Brain microvascular endothelial cell (primary cell): Measurements from ENCODE around the gene ALK.

Experiments
- DNase-seq: peaks from one replicate; pipeline ENCODE4 v3.0.0-alpha.2; 2020
- H3K27ac ChIP-seq: fragments of 250-450 bp; sonication (Bioruptor Pico); 2 replicates; pipeline ENCODE4 v1.5.1; 2020; ENCODE audit warnings: mild to moderate bottlenecking, moderate library complexity
- H3K27me3 ChIP-seq: fragments of 250-450 bp; sonication (Bioruptor Pico); replicated peaks from 2 replicates; pipeline ENCODE4 v1.5.1; 2020; ENCODE audit warnings: mild to moderate bottlenecking
- H3K36me3 ChIP-seq: fragments of 250-450 bp; sonication (Bioruptor Pico); replicated peaks from 2 replicates; pipeline ENCODE4 v1.5.1; 2020; ENCODE audit warnings: mild to moderate bottlenecking
- H3K4me3 ChIP-seq: 2 replicates; pipeline ENCODE4 v1.5.1; 2011; ENCODE audit warnings: low read depth, mild to moderate bottlenecking, control low read depth, low read length, moderate library complexity
- in situ Hi-C: cut with HindIII; loops from 2 replicates; pipeline ENCODE4 v1.10.0; 2017; ENCODE audit warnings: low sequenced_read_pairs, low pct_ligation_motif_present
- TF ChIP-seq, protein P1 (sequence below): IDR thresholded peaks from 2 replicates; pipeline ENCODE4 v1.5.1; 2011; ENCODE audit warnings: low read depth, mild to moderate bottlenecking, moderate library complexity, low read length, control low read depth, inconsistent platforms; ENCODE audit errors: missing control alignments

ALK gene

DNA sequence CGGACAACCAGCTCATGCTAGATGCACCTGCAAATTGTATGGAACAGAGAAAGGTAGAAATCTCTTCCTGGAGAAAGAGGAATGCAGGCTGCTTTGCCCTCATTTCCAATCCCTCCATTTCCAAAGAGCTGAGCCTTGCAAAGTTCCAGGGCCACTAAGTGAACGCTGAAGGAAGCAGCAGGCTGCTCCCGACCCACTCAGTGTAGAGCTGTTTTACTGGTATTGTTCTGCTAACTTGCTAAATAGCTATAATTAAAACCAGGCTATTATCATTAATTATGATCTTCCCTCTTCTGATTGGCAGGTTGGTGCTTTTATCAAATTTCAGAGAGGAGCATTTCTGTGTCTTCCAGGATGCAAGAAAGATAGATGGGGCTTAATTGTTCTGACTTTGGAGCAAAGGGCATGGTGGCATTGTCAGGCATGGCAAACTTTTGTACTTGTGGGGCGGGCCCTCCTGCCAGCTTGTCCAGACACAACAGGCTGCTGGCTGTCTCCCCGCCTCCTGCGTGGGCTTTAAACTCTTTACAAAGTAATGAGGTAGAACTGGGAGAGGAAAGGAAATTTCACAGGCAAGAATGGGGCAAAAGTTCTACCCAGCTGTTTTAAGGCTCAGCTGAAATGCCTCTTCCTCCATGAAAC lies 40.2 kb downstream of the ALK start:
- Histone ChIP-seq H3K27me3 (no peaks in the 10 kb centered on the region), H3K4me3 (no peak overlapping the region), H3K36me3 (no peaks in the 10 kb centered on the region), H3K27ac (no peak overlapping the region)
- TF ChIP-seq, protein P1, sequence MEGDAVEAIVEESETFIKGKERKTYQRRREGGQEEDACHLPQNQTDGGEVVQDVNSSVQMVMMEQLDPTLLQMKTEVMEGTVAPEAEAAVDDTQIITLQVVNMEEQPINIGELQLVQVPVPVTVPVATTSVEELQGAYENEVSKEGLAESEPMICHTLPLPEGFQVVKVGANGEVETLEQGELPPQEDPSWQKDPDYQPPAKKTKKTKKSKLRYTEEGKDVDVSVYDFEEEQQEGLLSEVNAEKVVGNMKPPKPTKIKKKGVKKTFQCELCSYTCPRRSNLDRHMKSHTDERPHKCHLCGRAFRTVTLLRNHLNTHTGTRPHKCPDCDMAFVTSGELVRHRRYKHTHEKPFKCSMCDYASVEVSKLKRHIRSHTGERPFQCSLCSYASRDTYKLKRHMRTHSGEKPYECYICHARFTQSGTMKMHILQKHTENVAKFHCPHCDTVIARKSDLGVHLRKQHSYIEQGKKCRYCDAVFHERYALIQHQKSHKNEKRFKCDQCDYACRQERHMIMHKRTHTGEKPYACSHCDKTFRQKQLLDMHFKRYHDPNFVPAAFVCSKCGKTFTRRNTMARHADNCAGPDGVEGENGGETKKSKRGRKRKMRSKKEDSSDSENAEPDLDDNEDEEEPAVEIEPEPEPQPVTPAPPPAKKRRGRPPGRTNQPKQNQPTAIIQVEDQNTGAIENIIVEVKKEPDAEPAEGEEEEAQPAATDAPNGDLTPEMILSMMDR, result no peak
- in situ Hi-C loops, result no loop called here
- no peak for DNase-seq

DNA sequence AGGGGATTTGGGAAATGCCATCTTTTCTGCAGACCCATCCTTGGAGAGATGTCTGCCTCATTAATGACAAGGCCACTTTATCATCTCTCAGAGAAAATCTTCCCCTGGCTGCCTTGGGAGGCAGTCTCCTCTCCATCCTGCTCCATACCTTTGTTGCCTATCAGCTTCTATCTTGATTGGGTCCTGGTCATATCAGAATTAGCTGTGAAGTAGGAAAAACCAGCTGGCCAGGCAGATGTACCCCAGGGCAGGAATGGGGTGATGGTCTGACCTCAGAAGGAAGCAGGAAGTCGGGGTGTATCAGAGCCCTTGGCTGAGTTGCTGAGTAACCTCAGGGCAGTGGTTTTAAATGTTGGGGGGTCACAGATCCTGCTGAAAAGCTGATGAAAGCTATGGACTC lies 41.3 kb downstream of the ALK start:
- Histone ChIP-seq H3K27me3 (no peaks in the 10 kb centered on the region), H3K27ac (no peak overlapping the region), H3K4me3 (no peak overlapping the region), H3K36me3 (no peaks in the 10 kb centered on the region)
- in situ Hi-C loops, result no loop called here
- DNase-seq, result no peak
- TF ChIP-seq, protein P1, result no peak

DNA sequence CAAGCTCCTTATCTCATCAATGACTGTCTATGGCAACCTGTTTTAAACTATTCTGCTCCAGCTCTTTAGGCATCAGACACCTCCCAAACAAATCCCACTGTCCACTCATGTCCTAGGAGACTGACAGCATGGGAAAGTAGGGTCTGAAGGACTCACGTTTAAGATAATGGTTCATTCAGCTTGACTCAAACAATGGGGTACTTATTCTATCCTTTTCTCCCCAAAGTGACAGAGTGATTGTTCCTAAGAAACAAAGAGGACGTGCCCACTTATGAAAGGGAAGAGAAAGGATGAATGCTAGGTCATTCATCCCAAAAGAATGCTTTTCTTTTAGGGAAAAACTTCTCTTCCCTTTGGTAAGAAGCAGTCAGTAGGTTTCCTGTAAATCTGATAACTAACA lies 41.9 kb downstream of the ALK start:
- no peaks in the 10 kb centered on the region for H3K27me3 ChIP-seq
- in situ Hi-C loops, result no loop called here
- H3K27ac ChIP-seq, result no peak overlapping the region
- DNase-seq, result no peak
- H3K4me3 ChIP-seq, result no peak overlapping the region
- TF ChIP-seq, protein P1, result no peak
- H3K36me3 ChIP-seq, result no peaks in the 10 kb centered on the region

DNA sequence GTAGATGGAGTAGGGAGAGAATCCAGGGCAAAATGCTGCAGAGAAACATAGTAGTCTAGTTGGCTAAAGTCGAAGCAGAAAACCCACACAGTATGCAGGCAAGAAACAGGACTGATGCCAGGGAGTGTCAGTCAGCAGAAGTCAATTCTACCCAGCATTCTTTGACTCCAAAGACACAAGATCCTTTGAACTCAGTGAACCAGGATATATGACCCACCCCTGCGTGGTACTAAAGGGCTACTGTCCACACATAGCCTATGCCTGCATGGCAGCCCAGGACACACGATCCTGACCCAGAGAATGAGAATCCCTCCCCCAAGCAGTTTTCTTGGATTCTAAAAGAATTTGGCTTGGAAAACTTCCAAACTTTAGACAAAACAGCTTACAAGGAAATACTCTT lies 42.5 kb downstream of the ALK start:
- TF ChIP-seq, protein P1, result no peak
- in situ Hi-C loops, result no loop called here
- Histone ChIP-seq H3K27ac (no peak overlapping the region), H3K36me3 (no peaks in the 10 kb centered on the region), H3K27me3 (no peaks in the 10 kb centered on the region), H3K4me3 (no peak overlapping the region)
- no peak for DNase-seq

DNA sequence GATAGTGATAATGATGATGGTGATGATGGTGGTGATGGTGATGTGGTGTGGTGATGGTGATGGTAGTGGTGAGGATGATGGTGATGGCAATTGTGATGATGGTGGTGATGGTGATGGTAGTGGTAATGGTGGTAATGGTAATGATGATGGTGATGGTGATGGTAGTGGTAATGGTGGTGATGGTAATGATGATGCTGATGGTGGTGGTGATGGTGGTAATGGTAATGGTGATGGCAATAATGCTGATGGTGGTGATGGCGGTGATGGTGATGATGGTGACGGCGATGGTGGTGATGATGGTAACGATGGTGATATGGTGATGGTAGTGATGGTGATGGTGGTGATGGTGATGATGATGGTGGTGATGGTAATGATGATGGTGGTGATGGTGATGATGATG lies 45.0 kb downstream of the ALK start:
- TF ChIP-seq, protein P1, result no peak
- no peak overlapping the region for H3K4me3 ChIP-seq
- no peaks in the 10 kb centered on the region for H3K36me3 ChIP-seq
- no peak overlapping the region for H3K27ac ChIP-seq
- no peak for DNase-seq
- in situ Hi-C loops, result no loop called here
- H3K27me3 ChIP-seq, result no peaks in the 10 kb centered on the region

DNA sequence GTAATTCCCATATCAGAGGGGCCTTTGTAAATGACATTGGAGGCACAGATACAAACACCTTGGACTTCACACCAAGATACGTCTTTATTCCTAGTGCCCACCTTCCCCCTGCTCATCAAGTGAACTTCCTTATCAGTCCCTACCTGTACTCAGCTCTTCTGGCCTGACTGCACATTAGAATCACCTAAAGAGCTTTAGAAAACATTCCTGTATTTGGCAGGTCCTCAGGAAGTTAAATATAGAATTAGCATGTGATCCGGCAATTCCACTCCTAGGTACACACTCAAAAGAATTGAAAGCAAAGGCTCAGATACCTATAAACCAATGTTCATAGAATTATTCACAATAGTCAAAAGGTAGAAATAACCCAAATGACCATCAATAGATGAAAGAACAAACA lies 46.6 kb downstream of the ALK start:
- no peak for DNase-seq
- Histone ChIP-seq H3K36me3 (no peaks in the 10 kb centered on the region), H3K27ac (no peak overlapping the region), H3K4me3 (no peak overlapping the region), H3K27me3 (no peaks in the 10 kb centered on the region)
- in situ Hi-C loops, result no loop called here
- TF ChIP-seq, protein P1, result no peak
